Adrenal gland (tissue), 5 donors: ENCODE data around the gene RUNX3.

Source experiments
- CTCF ChIP-seq, 6 experiments: fragments of 450-650 bp in 4 of 6; fragments of 200-600 bp in 2 of 6; sonication (generic) in 1 of 6; IDR thresholded peaks; 1 replicate in 5 of 6; 2 replicates in 1 of 6; pipeline versions ENCODE4 v1.5.1 to v1.8.0; 2016 to 2021; ENCODE audit warnings: antibody characterized with exemption in 6 of 6, mild to moderate bottlenecking in 2 of 6, moderate library complexity in 1 of 6
- POLR2A ChIP-seq, 2 donors: fragments of 450-650 bp; IDR thresholded peaks; one replicate each; pipeline ENCODE4 v1.6.1; 2017; ENCODE audit warnings: antibody characterized with exemption in 2 of 2, mild to moderate bottlenecking in 2 of 2, moderate library complexity in 1 of 2
- donor health status: DM: no; HTN: no; CAD: no.

GRCh38 chr1:24910751-24911650 is 19.1 kb downstream of the RUNX3 start:
- TF ChIP-seq CTCF (IDR thresholded peaks at IDR 0.05) (no peak), POLR2A (IDR thresholded peaks at IDR 0.05) (no peak)
